IPS DF 6.9 (cell line): ENCODE data around the gene AGAP2.

Source experiments
- DNase-seq: peaks from one replicate; pipeline ENCODE4 v3.0.0-alpha.2; 2013; ENCODE audit warnings: low read depth, low spot score
- H3K27ac ChIP-seq: one replicate; pipeline ENCODE4 v1.5.1; 2013; ENCODE audit warnings: low read length, control low read depth
- H3K27me3 ChIP-seq: 2 replicates; pipeline ENCODE4 v1.6.1; 2013; ENCODE audit warnings: mild to moderate bottlenecking, low read length; ENCODE audit not compliant: control insufficient read depth, insufficient read depth
- H3K36me3 ChIP-seq: 2 replicates; pipeline ENCODE4 v1.6.1; 2013; ENCODE audit warnings: low read length; ENCODE audit not compliant: control insufficient read depth, insufficient read depth
- H3K4me1 ChIP-seq: 2 replicates; pipeline ENCODE4 v1.6.1; 2013; ENCODE audit warnings: low read length; ENCODE audit not compliant: control insufficient read depth, insufficient read depth
- H3K4me3 ChIP-seq: 2 replicates; pipeline ENCODE4 v1.5.1; 2013; ENCODE audit warnings: mild to moderate bottlenecking, low read length
- H3K9me3 ChIP-seq: 2 replicates; pipeline ENCODE4 v1.6.1; 2013; ENCODE audit warnings: low read length, inconsistent platforms; ENCODE audit not compliant: control insufficient read depth, insufficient read depth
- WGBS: extraction: QIAGEN DNeasy Blood & Tissue Kit; methylation state at CpG from one replicate; pipeline ENCODE4 v1.1.7; 2013; ENCODE audit warnings: mixed read lengths, missing lambda C conversion rate; ENCODE audit not compliant: insufficient read length, insufficient coverage; 5-methylcytosine and 5-hydroxymethylcytosine counted together

The AGAP2 gene

GRCh38 chr12:57767876-57768275, 29.3 kb upstream of the AGAP2 start:
- Histone ChIP-seq H3K27ac (no peak overlapping the region), H3K27me3 (peaks cover 26% of the 10 kb centered on the region), H3K9me3 (no peaks in the 10 kb centered on the region), H3K4me3 (no peak overlapping the region), H3K36me3 (peaks cover 7% of the 10 kb centered on the region; the same call in 1 of the 2 replicates), H3K4me1 (peaks cover 4% of the 10 kb centered on the region)
- no CpG with 5 or more reads among the region's 3 CpGs for whole genome bisulfite sequencing
- no peak for DNase-seq

- peaks cover 4% of the 10 kb centered on the region for H3K4me1 ChIP-seq
- no peak overlapping the region for H3K27ac ChIP-seq
- no peak for DNase-seq
- peaks cover 28% of the 10 kb centered on the region for H3K27me3 ChIP-seq
- H3K9me3 ChIP-seq, result no peaks in the 10 kb centered on the region
- no peak overlapping the region for H3K4me3 ChIP-seq
- peaks cover 7% of the 10 kb centered on the region; the same call in 1 of the 2 replicates for H3K36me3 ChIP-seq
These were observed 28.8 kb upstream of the AGAP2 start for GRCh38 chr12:57767305-57767698.

- Histone ChIP-seq H3K9me3 (no peaks in the 10 kb centered on the region), H3K27me3 (peaks cover 28% of the 10 kb centered on the region), H3K4me3 (peak within 1 kb of the TSS; percentile 46; the same call in 1 of the 2 replicates), H3K36me3 (peaks cover 7% of the 10 kb centered on the region; the same call in 1 of the 2 replicates), H3K27ac (no peak within 1 kb of the TSS), H3K4me1 (peaks cover 4% of the 10 kb centered on the region)
- DNase-seq, result no peak
- no CpG with 5 or more reads among the region's 38 CpGs for WGBS
These were observed 28.1 kb upstream of the AGAP2 start, which contains the start of gene CYP27B1 for GRCh38 chr12:57766464-57767304. Gene CYP27B1, minus strand, starts transcription at chr12:57767078. Its CDS starts 37 bp downstream, at chr12:57767041.

- WGBS, result no CpG with 5 or more reads among the region's 40 CpGs
These were observed 27.3 kb upstream of the AGAP2 start for GRCh38 chr12:57765698-57766463.

GRCh38 chr12:57765003-57765697, 26.6 kb upstream of the AGAP2 start:
- no peak overlapping the region for H3K27ac ChIP-seq
- H3K4me3 ChIP-seq, result peak overlapping the region; percentile 46; the same call in 1 of the 2 replicates
- WGBS, result no CpG with 5 or more reads among the region's 60 CpGs
- peaks cover 7% of the 10 kb centered on the region; the same call in 1 of the 2 replicates for H3K36me3 ChIP-seq
- peaks cover 28% of the 10 kb centered on the region for H3K27me3 ChIP-seq
- H3K9me3 ChIP-seq, result no peaks in the 10 kb centered on the region
- DNase-seq, result no peak
- peaks cover 3% of the 10 kb centered on the region; the same call in 1 of the 2 replicates for H3K4me1 ChIP-seq

More at GRCh38 chr12:57765698-57766463, 27.3 kb upstream of the AGAP2 start:
- H3K27ac ChIP-seq, result no peak overlapping the region
- DNase-seq, result no peak
- H3K4me1 ChIP-seq, result peaks cover 3% of the 10 kb centered on the region; the same call in 1 of the 2 replicates
- H3K9me3 ChIP-seq, result no peaks in the 10 kb centered on the region
- H3K4me3 ChIP-seq, result peak overlapping the region; percentile 46; the same call in 1 of the 2 replicates
- peaks cover 7% of the 10 kb centered on the region; the same call in 1 of the 2 replicates for H3K36me3 ChIP-seq
- peaks cover 28% of the 10 kb centered on the region for H3K27me3 ChIP-seq

- no peaks in the 10 kb centered on the region for H3K9me3 ChIP-seq
- H3K27ac ChIP-seq, result no peak overlapping the region
- H3K27me3 ChIP-seq, result peaks cover 28% of the 10 kb centered on the region
- WGBS, result no CpG with 5 or more reads among the region's 17 CpGs
- H3K4me3 ChIP-seq, result peak overlapping the region; percentile 46; the same call in 1 of the 2 replicates
- peaks cover 7% of the 10 kb centered on the region; the same call in 1 of the 2 replicates for H3K36me3 ChIP-seq
- DNase-seq, result no peak
- peaks cover 3% of the 10 kb centered on the region; the same call in 1 of the 2 replicates for H3K4me1 ChIP-seq
These were observed 26.1 kb upstream of the AGAP2 start for GRCh38 chr12:57764662-57765002.

- H3K27me3 ChIP-seq, result peaks cover 28% of the 10 kb centered on the region
- no peak overlapping the region for H3K27ac ChIP-seq
- no peak overlapping the region for H3K4me3 ChIP-seq
- H3K36me3 ChIP-seq, result peaks cover 1% of the 10 kb centered on the region; the same call in 1 of the 2 replicates
- DNase-seq, result no peak
- peaks cover 3% of the 10 kb centered on the region; the same call in 1 of the 2 replicates for H3K4me1 ChIP-seq
- H3K9me3 ChIP-seq, result no peaks in the 10 kb centered on the region
- no CpG with 5 or more reads among the region's 6 CpGs for WGBS
These were observed 25.5 kb upstream of the AGAP2 start for GRCh38 chr12:57763881-57764661.

- H3K9me3 ChIP-seq, result no peaks in the 10 kb centered on the region
- H3K4me3 ChIP-seq, result no peak overlapping the region
- no peak for DNase-seq
- no peak overlapping the region for H3K27ac ChIP-seq
- H3K36me3 ChIP-seq, result no peaks in the 10 kb centered on the region
- peaks cover 3% of the 10 kb centered on the region; the same call in 1 of the 2 replicates for H3K4me1 ChIP-seq
- H3K27me3 ChIP-seq, result peaks cover 28% of the 10 kb centered on the region
- WGBS, result no CpG with 5 or more reads among the region's 2 CpGs
These were observed 23.9 kb upstream of the AGAP2 start for GRCh38 chr12:57762463-57762862.

GRCh38 chr12:57761391-57761998, 23.0 kb upstream of the AGAP2 start:
- no CpG with 5 or more reads among the region's 4 CpGs for WGBS

More at GRCh38 chr12:57761391-57761998, 23.0 kb upstream of the AGAP2 start:
- Histone ChIP-seq H3K27ac (no peak overlapping the region), H3K9me3 (no peaks in the 10 kb centered on the region), H3K4me1 (peaks cover 1% of the 10 kb centered on the region; the same call in 1 of the 2 replicates), H3K36me3 (no peaks in the 10 kb centered on the region), H3K4me3 (no peak overlapping the region), H3K27me3 (peaks cover 26% of the 10 kb centered on the region)
- no peak for DNase-seq
